ENCODE results near the gene NOC3L.

DNA sequence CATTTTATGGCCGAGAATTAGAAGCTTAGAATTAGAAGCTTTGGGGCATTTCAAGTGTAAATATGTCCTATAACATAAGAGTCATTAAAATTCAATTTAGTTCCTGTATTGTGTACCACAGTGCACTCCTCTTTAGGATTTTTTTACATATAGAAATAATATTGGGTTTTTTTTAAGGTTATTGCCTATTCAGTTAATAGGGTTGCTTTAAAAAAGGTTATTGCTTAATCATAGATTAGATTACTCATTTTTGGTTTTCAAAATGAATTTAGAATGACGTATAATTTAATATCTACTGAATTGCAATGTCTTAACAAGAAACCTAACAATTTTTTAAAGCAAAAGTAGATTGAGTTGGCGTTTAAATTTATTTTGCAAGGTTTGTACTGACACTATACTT lies 34.1 kb downstream of the NOC3L start:
- TF ChIP-seq SUZ12 (IDR thresholded peaks at IDR 0.05) (no peak), HDGF (IDR thresholded peaks at IDR 0.05; ENCODE audit: borderline replicate concordance) (no peak), FOXA1 (IDR thresholded peaks at IDR 0.05) (no peak), L3MBTL2 (conservative IDR thresholded peaks at IDR 0.05) (no peak), SP1 (IDR thresholded peaks at IDR 0.05) (no peak)
